Measurements from ENCODE around the gene GFPT2. TPM values are rescaled to one million over a fixed set of nuclear protein-coding genes. Genes with fewer than 3 reads are reported as not detected.
A peak's percentile ranks its signal among the peaks of the same experiment; 100 is the strongest.

The GFPT2 gene
- total RNA-seq, 1 donor from 2014 or later: 2.4 TPM

GRCh38 chr5:180334751-180335613, 18.2 kb downstream of the GFPT2 start:
- H3K4me3 ChIP-seq (ENCODE audit: low read depth, low read length): no peak overlapping the region
- DNase-seq (ENCODE audit: low read depth): no peak
- TF ChIP-seq, protein P1, sequence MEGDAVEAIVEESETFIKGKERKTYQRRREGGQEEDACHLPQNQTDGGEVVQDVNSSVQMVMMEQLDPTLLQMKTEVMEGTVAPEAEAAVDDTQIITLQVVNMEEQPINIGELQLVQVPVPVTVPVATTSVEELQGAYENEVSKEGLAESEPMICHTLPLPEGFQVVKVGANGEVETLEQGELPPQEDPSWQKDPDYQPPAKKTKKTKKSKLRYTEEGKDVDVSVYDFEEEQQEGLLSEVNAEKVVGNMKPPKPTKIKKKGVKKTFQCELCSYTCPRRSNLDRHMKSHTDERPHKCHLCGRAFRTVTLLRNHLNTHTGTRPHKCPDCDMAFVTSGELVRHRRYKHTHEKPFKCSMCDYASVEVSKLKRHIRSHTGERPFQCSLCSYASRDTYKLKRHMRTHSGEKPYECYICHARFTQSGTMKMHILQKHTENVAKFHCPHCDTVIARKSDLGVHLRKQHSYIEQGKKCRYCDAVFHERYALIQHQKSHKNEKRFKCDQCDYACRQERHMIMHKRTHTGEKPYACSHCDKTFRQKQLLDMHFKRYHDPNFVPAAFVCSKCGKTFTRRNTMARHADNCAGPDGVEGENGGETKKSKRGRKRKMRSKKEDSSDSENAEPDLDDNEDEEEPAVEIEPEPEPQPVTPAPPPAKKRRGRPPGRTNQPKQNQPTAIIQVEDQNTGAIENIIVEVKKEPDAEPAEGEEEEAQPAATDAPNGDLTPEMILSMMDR (conservative IDR thresholded peaks at IDR 0.05; ENCODE audit: low read depth, low read length): no peak

GRCh38 chr5:180334176-180334575, 19.0 kb downstream of the GFPT2 start:
- H3K4me3 ChIP-seq (ENCODE audit: low read depth, low read length): no peak overlapping the region
- TF ChIP-seq, protein P1 (conservative IDR thresholded peaks at IDR 0.05; ENCODE audit: low read depth, low read length): no peak
- DNase-seq (ENCODE audit: low read depth): no peak

DNA sequence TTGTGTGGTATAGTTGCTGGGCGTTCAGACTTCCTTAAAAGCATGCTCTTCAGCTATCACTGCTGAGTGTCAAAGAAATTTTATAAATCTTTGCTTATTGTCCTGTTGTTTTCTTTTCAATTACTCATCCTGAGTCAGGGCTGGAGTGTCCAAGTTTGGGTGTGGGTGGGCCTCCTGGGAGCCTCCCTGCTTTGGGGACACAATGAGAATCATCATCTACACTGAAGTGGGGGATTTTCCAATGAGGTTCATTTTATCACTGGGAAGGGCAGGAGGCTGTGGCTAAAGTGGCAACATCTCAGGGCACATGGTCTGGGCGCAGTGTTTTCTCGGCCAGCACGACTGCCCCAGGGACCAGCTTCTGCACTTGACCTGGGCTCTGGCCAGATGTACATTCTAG, 19.5 kb downstream of the GFPT2 start:
- TF ChIP-seq, protein P1 (conservative IDR thresholded peaks at IDR 0.05; ENCODE audit: low read depth, low read length): no peak
- DNase-seq (ENCODE audit: low read depth): no peak
- H3K4me3 ChIP-seq (ENCODE audit: low read depth, low read length): no peak overlapping the region

DNA sequence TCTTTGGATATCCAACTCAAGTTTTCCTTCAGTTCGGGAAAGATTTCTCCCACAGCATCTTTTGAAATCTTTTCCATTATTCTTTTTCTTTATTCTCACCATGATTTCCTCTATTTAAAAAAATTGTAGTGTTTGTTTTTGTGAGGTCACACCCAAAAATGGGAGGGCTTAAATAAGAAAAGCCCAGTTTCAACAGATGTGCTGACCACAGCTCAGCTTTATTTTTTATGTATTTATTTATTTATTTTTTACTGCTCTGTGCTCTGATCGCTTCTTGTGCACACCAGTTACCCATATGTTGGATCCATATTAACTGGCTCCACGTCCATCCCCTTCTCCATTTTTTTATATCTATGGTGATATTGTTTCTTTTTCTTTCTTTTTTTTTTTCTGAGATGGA, 20.3 kb downstream of the GFPT2 start:
- no peak for DNase-seq (ENCODE audit: low read depth)
- TF ChIP-seq, protein P1 (conservative IDR thresholded peaks at IDR 0.05; ENCODE audit: low read depth, low read length): no peak
- no peak overlapping the region for H3K4me3 ChIP-seq (ENCODE audit: low read depth, low read length)

DNA sequence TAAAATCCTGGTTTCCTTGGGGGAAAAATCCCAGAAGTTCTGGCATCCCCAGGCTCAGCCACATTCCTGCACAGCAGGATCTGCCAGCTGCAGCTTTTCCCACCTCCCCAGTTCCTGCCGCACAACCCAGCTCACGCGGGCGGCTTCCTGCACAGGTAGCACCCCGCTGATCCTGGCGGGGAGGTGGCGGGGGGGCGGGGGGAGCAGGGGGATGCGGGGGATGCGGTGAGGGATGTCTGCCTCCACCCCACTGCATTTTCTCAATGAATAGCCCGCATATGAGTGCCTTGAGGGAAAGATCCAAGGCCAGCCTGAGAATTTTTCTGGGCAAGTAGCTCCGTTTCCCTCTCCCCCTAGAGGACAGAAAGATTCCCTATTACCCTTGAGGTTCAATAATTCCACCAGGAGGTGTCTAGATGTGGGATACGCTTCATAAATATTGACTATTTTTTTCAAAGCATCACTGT, 21.1 kb downstream of the GFPT2 start:
- TF ChIP-seq, protein P1 (conservative IDR thresholded peaks at IDR 0.05; ENCODE audit: low read depth, low read length): peak; percentile 27
- no peak for DNase-seq (ENCODE audit: low read depth)

GRCh38 chr5:180331647-180331950, 21.5 kb downstream of the GFPT2 start:
- TF ChIP-seq, protein P1 (conservative IDR thresholded peaks at IDR 0.05; ENCODE audit: low read depth, low read length): no peak
- DNase-seq (ENCODE audit: low read depth): no peak
- no peak overlapping the region for H3K4me3 ChIP-seq (ENCODE audit: low read depth, low read length)

More for the DNA sequence above, 21.1 kb downstream of the GFPT2 start:
- no peak overlapping the region for H3K4me3 ChIP-seq (ENCODE audit: low read depth, low read length)

Data from epithelial cell of proximal tubule (primary cell).